PC-3 (cell line): Measurements from ENCODE around the gene IARS2. TPM values are rescaled to one million over a fixed set of nuclear protein-coding genes. Genes with fewer than 3 reads are reported as not detected.

Experiments
- ATAC-seq: fragments of 200-7000 bp; cut with Tn5 transposase; 2 replicates; pipeline ENCODE4 v1.9.1; 2020; ENCODE audit warnings: mild to moderate bottlenecking, moderate library complexity
- BruUV-seq: library from RNA; stranded (reverse); fragments of 400-500 nt; replicated peaks from 2 replicates; lab custom pipeline; 2021; lab: Mats Ljungman, UMichigan
- CTCF ChIA-PET: fragments of 300-600 bp; sonication (Branson Sonifier 250); formaldehyde crosslinking; loops from one replicate; lab custom pipeline; 2022; ENCODE audit warnings: antibody characterized with exemption; lab: Charles Lee
- POLR2A ChIA-PET: fragments of 300-600 bp; sonication (Branson Sonifier 250); formaldehyde crosslinking; loops from one replicate; lab custom pipeline; 2022; ENCODE audit warnings: antibody characterized with exemption; ENCODE audit not compliant: unreplicated experiment; lab: Charles Lee
- DNase-seq: peaks from one replicate; pipeline ENCODE4 v3.0.0-alpha.2; 2015
- H2AFZ ChIP-seq: fragments of 300-600 bp; sonication (generic); 2 replicates; pipeline ENCODE4 v1.6.0; 2016; ENCODE audit warnings: antibody characterized with exemption, low read length
- H3F3A ChIP-seq: fragments of 300-600 bp; sonication (generic); one replicate; pipeline ENCODE4 v1.6.0; 2017; ENCODE audit warnings: antibody characterized with exemption, low read length, control low read depth, mild to moderate bottlenecking; ENCODE audit not compliant: unreplicated experiment
- H3K27ac ChIP-seq: fragments of 300-600 bp; sonication (generic); 2 replicates; pipeline ENCODE4 v1.5.1; 2016; ENCODE audit warnings: mild to moderate bottlenecking, low read length
- H3K27me3 ChIP-seq: fragments of 300-600 bp; sonication (generic); 2 replicates; pipeline ENCODE4 v1.6.1; 2016; ENCODE audit warnings: low read length, mixed read lengths
- H3K36me3 ChIP-seq: fragments of 300-600 bp; sonication (generic); 2 replicates; pipeline ENCODE4 v1.6.1; 2016; ENCODE audit warnings: low read depth, mixed run types, low read length, mixed read lengths
- H3K4me1 ChIP-seq: fragments of 300-600 bp; sonication (generic); 2 replicates; pipeline ENCODE4 v1.5.1; 2016; ENCODE audit warnings: low read length; ENCODE audit not compliant: insufficient read depth
- H3K4me2 ChIP-seq: fragments of 300-600 bp; sonication (generic); 2 replicates; pipeline ENCODE4 v1.6.0; 2016; ENCODE audit warnings: low read length
- H3K4me3 ChIP-seq: fragments of 300-600 bp; sonication (generic); 2 replicates; pipeline ENCODE4 v1.5.1; 2016; ENCODE audit warnings: mild to moderate bottlenecking, low read length, mixed read lengths
- H3K79me2 ChIP-seq: fragments of 300-600 bp; sonication (generic); 2 replicates; pipeline ENCODE4 v1.6.1; 2017; ENCODE audit warnings: low read length, mixed read lengths
- H3K9ac ChIP-seq: fragments of 300-600 bp; sonication (generic); 2 replicates; pipeline ENCODE4 v1.6.0; 2016; ENCODE audit warnings: mild to moderate bottlenecking, low read length
- H3K9me2 ChIP-seq: fragments of 300-600 bp; sonication (generic); replicated peaks from 2 replicates; pipeline ENCODE4 v1.6.1; 2016; ENCODE audit warnings: mixed run types, low read length, mixed read lengths
- H3K9me3 ChIP-seq: fragments of 300-600 bp; sonication (generic); 2 replicates; pipeline ENCODE4 v1.6.1; 2016; ENCODE audit warnings: low read length, mixed read lengths
- H4K20me1 ChIP-seq: fragments of 300-600 bp; sonication (generic); 2 replicates; pipeline ENCODE4 v1.6.1; 2016; ENCODE audit warnings: low read length, mixed read lengths
- EZH2 ChIP-seq: fragments of 300-600 bp; sonication (generic); IDR thresholded peaks from one replicate; pipeline ENCODE4 v1.6.1; 2017; ENCODE audit warnings: antibody characterized with exemption, mild to moderate bottlenecking, low read length; ENCODE audit not compliant: unreplicated experiment
- EZH2phosphoT487 ChIP-seq: fragments of 300-600 bp; sonication (generic); IDR thresholded peaks from 2 replicates; pipeline ENCODE4 v1.6.1; 2018; ENCODE audit warnings: mild to moderate bottlenecking, antibody characterized with exemption, low read length, borderline replicate concordance
- intact Hi-C: fragments of 100-400 bp; cut with micrococcal nuclease; formaldehyde crosslinking; loops from 2 replicates; pipeline ENCODE4 v1.9.0; 2023
- total RNA-seq: library from RNA; depleted of rRNA; stranded (reverse); fragments of >200 nt; gene quantifications from 2 replicates; pipeline ENCODE4 v1.2.3, GENCODE V29; 2014
- TF ChIP-seq, protein P1 (sequence below): fragments of 300-600 bp; sonication (generic); conservative IDR thresholded peaks from 2 replicates; pipeline ENCODE4 v1.5.1; 2017; ENCODE audit warnings: antibody characterized with exemption, low read depth, mild to moderate bottlenecking, low read length

IARS2 gene
- total RNA-seq, 1 experiment from 2014 or later: 152 TPM

DNA sequence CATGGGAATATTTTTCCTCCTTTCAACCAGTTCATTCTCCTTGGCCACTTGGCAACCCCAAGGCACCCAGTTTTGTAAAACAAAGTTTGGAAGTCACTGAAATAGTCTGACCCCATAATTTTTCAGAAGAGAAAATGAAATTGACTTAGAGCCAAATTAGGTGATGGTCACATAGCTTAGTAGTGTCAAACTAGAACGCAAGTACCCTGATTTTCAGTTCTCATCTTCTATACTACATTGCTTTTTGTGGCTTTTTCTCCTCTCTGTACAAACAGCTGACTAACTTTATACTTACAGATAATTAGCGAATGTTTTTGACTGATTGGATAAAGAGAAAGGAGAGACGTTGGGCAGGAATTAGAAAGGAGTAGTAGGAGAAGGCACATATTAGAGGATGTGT is 33.1 kb downstream of the IARS2 start:
- no TSS peak for BruUV-seq
- intact Hi-C loops: no loop called here
- H4K20me1 ChIP-seq: no peaks in the 10 kb centered on the region

DNA sequence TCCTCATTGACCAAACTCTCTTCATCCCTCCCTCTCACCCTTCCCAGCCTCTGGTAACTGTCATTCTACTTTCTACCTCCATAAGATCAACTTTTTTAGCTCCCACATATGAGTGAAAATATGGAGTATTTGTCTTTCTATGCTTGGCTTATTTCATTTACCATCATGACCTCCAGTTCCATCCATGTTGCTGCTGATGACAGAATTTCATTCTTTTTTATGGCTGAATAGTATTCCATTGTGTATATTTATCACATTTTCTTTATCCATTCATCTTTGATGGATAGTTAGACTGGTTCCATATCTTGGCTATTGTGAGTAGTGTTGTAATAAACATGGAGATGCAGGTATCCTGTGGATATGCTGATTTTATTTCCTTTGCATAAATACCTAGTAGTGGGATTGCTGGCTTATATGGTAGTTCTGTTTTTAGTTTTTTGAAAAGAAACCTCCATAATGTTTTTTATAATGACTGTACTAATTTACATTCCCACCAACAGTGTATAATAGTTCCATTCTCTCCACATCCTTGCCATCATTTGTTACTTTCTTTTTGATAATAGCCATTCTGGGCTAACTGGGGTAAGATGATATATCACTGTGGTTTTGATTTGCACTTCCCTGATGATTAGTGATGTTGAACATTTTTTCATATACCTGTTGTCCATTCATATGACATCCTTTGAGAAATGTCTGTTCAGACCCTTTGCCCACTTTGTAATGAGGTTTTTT is 35.7 kb downstream of the IARS2 start:
- no peaks in the 10 kb centered on the region for H3K9me3 ChIP-seq
- no TSS peak for BruUV-seq
- intact Hi-C loops: no loop called here

More for the DNA sequence above, 33.1 kb downstream of the IARS2 start:
- peaks cover 25% of the 10 kb centered on the region for H3K36me3 ChIP-seq
- H3K9ac ChIP-seq: no peak overlapping the region
- TF ChIP-seq, protein P1, sequence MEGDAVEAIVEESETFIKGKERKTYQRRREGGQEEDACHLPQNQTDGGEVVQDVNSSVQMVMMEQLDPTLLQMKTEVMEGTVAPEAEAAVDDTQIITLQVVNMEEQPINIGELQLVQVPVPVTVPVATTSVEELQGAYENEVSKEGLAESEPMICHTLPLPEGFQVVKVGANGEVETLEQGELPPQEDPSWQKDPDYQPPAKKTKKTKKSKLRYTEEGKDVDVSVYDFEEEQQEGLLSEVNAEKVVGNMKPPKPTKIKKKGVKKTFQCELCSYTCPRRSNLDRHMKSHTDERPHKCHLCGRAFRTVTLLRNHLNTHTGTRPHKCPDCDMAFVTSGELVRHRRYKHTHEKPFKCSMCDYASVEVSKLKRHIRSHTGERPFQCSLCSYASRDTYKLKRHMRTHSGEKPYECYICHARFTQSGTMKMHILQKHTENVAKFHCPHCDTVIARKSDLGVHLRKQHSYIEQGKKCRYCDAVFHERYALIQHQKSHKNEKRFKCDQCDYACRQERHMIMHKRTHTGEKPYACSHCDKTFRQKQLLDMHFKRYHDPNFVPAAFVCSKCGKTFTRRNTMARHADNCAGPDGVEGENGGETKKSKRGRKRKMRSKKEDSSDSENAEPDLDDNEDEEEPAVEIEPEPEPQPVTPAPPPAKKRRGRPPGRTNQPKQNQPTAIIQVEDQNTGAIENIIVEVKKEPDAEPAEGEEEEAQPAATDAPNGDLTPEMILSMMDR: no peak
- TF ChIP-seq EZH2phosphoT487 (no peak), EZH2 (no peak)
- H3K4me2 ChIP-seq: no peak overlapping the region
- no peak overlapping the region for H3K4me3 ChIP-seq
- H3K27me3 ChIP-seq: no peaks in the 10 kb centered on the region
- H3F3A ChIP-seq: no peaks in the 10 kb centered on the region
- H3K4me1 ChIP-seq: no peaks in the 10 kb centered on the region
- no peak overlapping the region for H2AFZ ChIP-seq
- DNase-seq (no peak), ATAC-seq (no peak)
- no peaks in the 10 kb centered on the region for H3K9me3 ChIP-seq
- no peaks in the 10 kb centered on the region for H3K79me2 ChIP-seq
- no peaks in the 10 kb centered on the region for H3K9me2 ChIP-seq
- POLR2A ChIA-PET: no interaction called here
- no peak overlapping the region for H3K27ac ChIP-seq
- CTCF ChIA-PET: no interaction called here

DNA sequence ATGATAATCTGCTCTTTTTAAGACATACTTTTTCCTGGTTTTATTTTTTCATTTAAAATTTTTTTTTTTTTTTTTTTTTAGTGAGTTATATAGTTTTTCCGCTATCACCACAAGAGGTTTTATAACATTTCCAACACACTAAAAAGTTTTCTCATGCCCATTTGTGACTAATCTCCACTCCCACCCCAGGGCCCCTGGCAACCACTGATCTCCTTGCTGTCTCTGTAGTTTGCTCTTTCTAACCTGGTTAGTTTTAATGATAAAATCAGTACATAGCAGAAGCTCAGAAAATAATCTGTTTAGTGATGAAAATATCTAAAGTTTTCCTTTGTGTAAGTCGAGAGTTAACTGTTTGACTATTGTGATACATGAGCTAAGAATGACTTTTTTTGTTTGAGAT is 41.8 kb downstream of the IARS2 start:
- H3K4me1 ChIP-seq: no peaks in the 10 kb centered on the region
- H3K4me2 ChIP-seq: no peak overlapping the region
- H3K4me3 ChIP-seq: no peak overlapping the region
- no peak overlapping the region for H3K27ac ChIP-seq
- no peaks in the 10 kb centered on the region for H3K27me3 ChIP-seq
- H2AFZ ChIP-seq: no peak overlapping the region
- no TSS peak for BruUV-seq
- no peak for ATAC-seq
- H3K9me2 ChIP-seq: no peaks in the 10 kb centered on the region
- H3K9ac ChIP-seq: no peak overlapping the region
- TF ChIP-seq, protein P1: no peak
- no peak for TF ChIP-seq EZH2phosphoT487
- TF ChIP-seq EZH2: no peak
- no peak for DNase-seq
- ChIA-PET CTCF (no interaction called here), POLR2A (no interaction called here)
- no peaks in the 10 kb centered on the region for H3K9me3 ChIP-seq
- no peaks in the 10 kb centered on the region for H3F3A ChIP-seq
- no peaks in the 10 kb centered on the region for H3K79me2 ChIP-seq
- H3K36me3 ChIP-seq: peaks cover 42% of the 10 kb centered on the region
- intact Hi-C loops: no loop called here
- H4K20me1 ChIP-seq: no peaks in the 10 kb centered on the region

More for the DNA sequence above, 35.7 kb downstream of the IARS2 start:
- no peaks in the 10 kb centered on the region for H3K4me1 ChIP-seq
- no peak overlapping the region for H3K9ac ChIP-seq
- peaks cover 27% of the 10 kb centered on the region for H3K36me3 ChIP-seq
- ChIA-PET POLR2A (no interaction called here), CTCF (no interaction called here)
- H4K20me1 ChIP-seq: no peaks in the 10 kb centered on the region
- DNase-seq (no peak), ATAC-seq (no peak)
- H3K9me2 ChIP-seq: no peaks in the 10 kb centered on the region
- H3K4me3 ChIP-seq: no peak overlapping the region
- no peaks in the 10 kb centered on the region for H3F3A ChIP-seq
- no peak overlapping the region for H3K27ac ChIP-seq
- no peak overlapping the region for H3K4me2 ChIP-seq
- H3K27me3 ChIP-seq: no peaks in the 10 kb centered on the region
- TF ChIP-seq, protein P1: no peak
- TF ChIP-seq EZH2: no peak
- TF ChIP-seq EZH2phosphoT487: no peak
- no peak overlapping the region for H2AFZ ChIP-seq
- H3K79me2 ChIP-seq: no peaks in the 10 kb centered on the region
